ENCODE data around the gene CDR2L. TPM values are rescaled to one million over a fixed set of nuclear protein-coding genes. Genes with fewer than 3 reads are reported as not detected.
A peak's percentile ranks its signal among the peaks of the same experiment; 100 is the strongest.

CDR2L gene
- polyA plus RNA-seq, 3 donors: 0.05 TPM; not detected in 2

GRCh38 chr17:75012346-75013091 is 25.1 kb downstream of the CDR2L start, which contains the start of gene MRPL58:
Gene MRPL58, plus strand, starts transcription at chr17:75012670. Its CDS starts 17 bp downstream, at chr17:75012687.
- H3K36me3 ChIP-seq (replicated peaks in 1 of 2; ENCODE audit: control insufficient read depth in 1 of 2, insufficient read depth in 2 of 2, low read length in 2 of 2): peaks cover 9 to 11% of the 10 kb centered on the region in 2 donors
- peak within 1 kb of the TSS; percentile 90 to 97 (median 94) for H3K4me3 ChIP-seq (replicated peaks in 1 of 3; ENCODE audit: low read depth in 2 of 3, low read length in 3 of 3)
- Mint-ChIP-seq H3K36me3 (peaks cover 13% of the 10 kb centered on the region in 2 donors), H3K27ac (peak within 1 kb of the TSS; percentile 56 to 91 (median 81)), H3K4me1 (peaks cover 20% of the 10 kb centered on the region), H3K9me3 (no peaks in the 10 kb centered on the region), H3K4me3 (peak within 1 kb of the TSS; percentile 93 to 97), H3K27me3 (ENCODE audit: low read depth in 3 of 3) (peaks cover 1 to 8% (median 4%) of the 10 kb centered on the region in 3 donors)
- no peaks in the 10 kb centered on the region for H3K27me3 ChIP-seq (ENCODE audit: control insufficient read depth in 2 of 2, insufficient read depth in 2 of 2, low read length in 2 of 2)
- intact Hi-C loops (cut with micrococcal nuclease): no loop called here
- peaks cover 17 to 22% of the 10 kb centered on the region in 2 donors for H3K4me1 ChIP-seq (ENCODE audit: control insufficient read depth in 1 of 2, insufficient read depth in 2 of 2, low read length in 2 of 2)
- peak within 1 kb of the TSS; percentile 82 for H3K9ac ChIP-seq (ENCODE audit: insufficient read depth, low read length, poor library complexity, severe bottlenecking)
- WGBS (ENCODE audit: insufficient coverage): 2% methylated on average over 63 of the region's 63 CpGs
- H3K79me2 ChIP-seq (ENCODE audit: insufficient read depth, low read length): peaks cover 19% of the 10 kb centered on the region
- no peaks in the 10 kb centered on the region for H3K9me3 ChIP-seq (replicated peaks in 1 of 2; ENCODE audit: control insufficient read depth in 1 of 2, insufficient read depth in 1 of 2, low read length in 2 of 2)
- peak; percentile 76 for DNase-seq
- peak; percentile 67 for TF ChIP-seq CTCF (IDR thresholded peaks at IDR 0.05)
- peak within 1 kb of the TSS; percentile 94 for H3K4me2 ChIP-seq (replicated peaks; ENCODE audit: extremely low read depth, low read length, poor library complexity, severe bottlenecking)
- H2AFZ ChIP-seq (ENCODE audit: insufficient read depth, low read depth, low read length, poor library complexity, severe bottlenecking): peak within 1 kb of the TSS; percentile 97
- peaks cover 20% of the 10 kb centered on the region for H4K20me1 ChIP-seq (ENCODE audit: insufficient read depth, low read length)
- H3K27ac ChIP-seq (ENCODE audit: low read depth in 1 of 2, low read length in 2 of 2): peak within 1 kb of the TSS; percentile 22 to 80

GRCh38 chr17:75013092-75013559 is 25.7 kb downstream of the CDR2L start:
- peaks cover 20% of the 10 kb centered on the region for H4K20me1 ChIP-seq (ENCODE audit: insufficient read depth, low read length)
- 0% methylated on average over 9 of the region's 10 CpGs for WGBS (ENCODE audit: insufficient coverage)
- intact Hi-C loops (cut with micrococcal nuclease): no loop called here
- Mint-ChIP-seq H3K36me3 (peaks cover 17% of the 10 kb centered on the region in 2 donors), H3K9me3 (no peaks in the 10 kb centered on the region), H3K4me3 (peak overlapping the region; percentile 93 to 97), H3K4me1 (peaks cover 20% of the 10 kb centered on the region), H3K27ac (peak overlapping the region in 6 of 7 donors; percentile 35 to 91 (median 75)), H3K27me3 (ENCODE audit: low read depth in 3 of 3) (peaks cover under 1 to 8% (median 4%) of the 10 kb centered on the region in 3 donors)
- TF ChIP-seq CTCF (IDR thresholded peaks at IDR 0.05): no peak
- H3K4me1 ChIP-seq (ENCODE audit: control insufficient read depth in 1 of 2, insufficient read depth in 2 of 2, low read length in 2 of 2): peaks cover 17 to 22% of the 10 kb centered on the region in 2 donors
- peaks cover 9 to 17% of the 10 kb centered on the region in 2 donors for H3K36me3 ChIP-seq (replicated peaks in 1 of 2; ENCODE audit: control insufficient read depth in 1 of 2, insufficient read depth in 2 of 2, low read length in 2 of 2)
- peak overlapping the region; percentile 97 for H2AFZ ChIP-seq (ENCODE audit: insufficient read depth, low read depth, low read length, poor library complexity, severe bottlenecking)
- H3K79me2 ChIP-seq (ENCODE audit: insufficient read depth, low read length): peaks cover 19% of the 10 kb centered on the region
- H3K27ac ChIP-seq (ENCODE audit: low read depth in 1 of 2, low read length in 2 of 2): peak overlapping the region; percentile 22 to 80
- peak overlapping the region; percentile 82 for H3K9ac ChIP-seq (ENCODE audit: insufficient read depth, low read length, poor library complexity, severe bottlenecking)
- H3K4me3 ChIP-seq (replicated peaks in 1 of 3; ENCODE audit: low read depth in 2 of 3, low read length in 3 of 3): peak overlapping the region; percentile 90 to 97 (median 94)
- no peaks in the 10 kb centered on the region for H3K27me3 ChIP-seq (ENCODE audit: control insufficient read depth in 2 of 2, insufficient read depth in 2 of 2, low read length in 2 of 2)
- peak overlapping the region; percentile 94 for H3K4me2 ChIP-seq (replicated peaks; ENCODE audit: extremely low read depth, low read length, poor library complexity, severe bottlenecking)
- H3K9me3 ChIP-seq (replicated peaks in 1 of 2; ENCODE audit: control insufficient read depth in 1 of 2, insufficient read depth in 1 of 2, low read length in 2 of 2): no peaks in the 10 kb centered on the region
- no peak for DNase-seq

Measured in CD14-positive monocyte (primary cell).